Measurements from ENCODE around the gene NAA10.

GRCh38 chrX:153947009-153947769, 12.4 kb upstream of the NAA10 start:
- peak; percentile 68 to 84 (median 77) for TF ChIP-seq CTCF (IDR thresholded peaks at IDR 0.05)
- TF ChIP-seq POLR2AphosphoS5 (IDR thresholded peaks at IDR 0.05), result peak in 1 of 3 donors; percentile 9
- TF ChIP-seq POLR2A (IDR thresholded peaks at IDR 0.05), result no peak
